DOHH2 (cell line): Measurements from ENCODE around the gene STIP1.

Experiments
- EZH2phosphoT487 ChIP-seq: fragments of 200-600 bp; sonication (generic); IDR thresholded peaks from 2 replicates; pipeline ENCODE4 v1.6.1; 2017; ENCODE audit warnings: borderline replicate concordance, mild to moderate bottlenecking, antibody characterized with exemption, low read length, moderate library complexity, mixed read lengths
- TF ChIP-seq, protein P1 (sequence below): fragments of 200-600 bp; sonication (generic); IDR thresholded peaks from one replicate; pipeline ENCODE4 v1.5.1; 2014; ENCODE audit warnings: antibody characterized with exemption, mild to moderate bottlenecking, low read depth, low read length; ENCODE audit not compliant: poor library complexity, severe bottlenecking

DNA sequence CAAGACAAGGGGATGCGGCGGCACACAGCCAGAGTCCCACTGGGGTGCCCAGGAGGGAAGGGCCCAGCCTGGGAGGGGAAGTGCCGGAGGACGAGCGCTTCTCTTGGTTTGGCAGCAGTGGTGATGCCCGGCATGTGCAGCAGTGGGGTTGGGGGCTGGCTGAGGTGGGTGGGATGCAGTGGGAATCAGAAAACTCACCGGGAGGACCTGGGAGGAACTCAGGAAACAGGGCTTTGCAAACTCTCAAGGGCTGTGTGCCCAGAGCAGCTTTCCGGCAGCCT lies 23.5 kb downstream of the STIP1 start:
- TF ChIP-seq, protein P1, sequence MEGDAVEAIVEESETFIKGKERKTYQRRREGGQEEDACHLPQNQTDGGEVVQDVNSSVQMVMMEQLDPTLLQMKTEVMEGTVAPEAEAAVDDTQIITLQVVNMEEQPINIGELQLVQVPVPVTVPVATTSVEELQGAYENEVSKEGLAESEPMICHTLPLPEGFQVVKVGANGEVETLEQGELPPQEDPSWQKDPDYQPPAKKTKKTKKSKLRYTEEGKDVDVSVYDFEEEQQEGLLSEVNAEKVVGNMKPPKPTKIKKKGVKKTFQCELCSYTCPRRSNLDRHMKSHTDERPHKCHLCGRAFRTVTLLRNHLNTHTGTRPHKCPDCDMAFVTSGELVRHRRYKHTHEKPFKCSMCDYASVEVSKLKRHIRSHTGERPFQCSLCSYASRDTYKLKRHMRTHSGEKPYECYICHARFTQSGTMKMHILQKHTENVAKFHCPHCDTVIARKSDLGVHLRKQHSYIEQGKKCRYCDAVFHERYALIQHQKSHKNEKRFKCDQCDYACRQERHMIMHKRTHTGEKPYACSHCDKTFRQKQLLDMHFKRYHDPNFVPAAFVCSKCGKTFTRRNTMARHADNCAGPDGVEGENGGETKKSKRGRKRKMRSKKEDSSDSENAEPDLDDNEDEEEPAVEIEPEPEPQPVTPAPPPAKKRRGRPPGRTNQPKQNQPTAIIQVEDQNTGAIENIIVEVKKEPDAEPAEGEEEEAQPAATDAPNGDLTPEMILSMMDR = no peak
- no peak for TF ChIP-seq EZH2phosphoT487
